Cortex of kidney (tissue), 1 donor: ENCODE data around the gene AZIN2.

ENCODE experiments used
- DNase-seq: peaks from one replicate; lab custom pipeline; 2025; lab: John Stamatoyannopoulos, UW

AZIN2 gene

GRCh38 chr1:33152685-33153432 lies 71.9 kb downstream of the AZIN2 start:
- DNase-seq: no peak

GRCh38 chr1:33153650-33154049 lies 72.7 kb downstream of the AZIN2 start:
- DNase-seq: no peak

- DNase-seq: no peak
Observed at GRCh38 chr1:33155877-33156538, 75.1 kb downstream of the AZIN2 start.

- DNase-seq: no peak
Observed at GRCh38 chr1:33157131-33157530, 76.2 kb downstream of the AZIN2 start.

DNA sequence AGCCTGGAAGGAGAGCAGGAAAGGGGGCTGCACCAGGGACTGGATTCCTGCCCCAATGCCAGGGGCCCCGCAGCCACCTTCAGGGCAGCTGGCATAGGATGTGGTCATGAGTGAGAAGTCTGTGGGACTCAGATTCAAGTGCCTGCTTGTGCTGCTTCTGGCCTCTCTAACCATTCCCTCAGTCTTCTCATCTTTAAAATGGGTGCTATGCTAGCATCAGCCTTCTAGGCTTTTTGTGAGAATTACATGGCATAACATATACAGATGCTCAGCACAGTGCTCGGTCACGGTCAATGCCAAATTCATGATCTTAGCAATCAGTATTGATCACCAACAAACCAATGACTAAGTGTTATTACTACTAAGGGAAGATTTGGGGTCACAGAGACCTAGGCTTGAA lies 77.4 kb downstream of the AZIN2 start:
- no peak for DNase-seq

DNA sequence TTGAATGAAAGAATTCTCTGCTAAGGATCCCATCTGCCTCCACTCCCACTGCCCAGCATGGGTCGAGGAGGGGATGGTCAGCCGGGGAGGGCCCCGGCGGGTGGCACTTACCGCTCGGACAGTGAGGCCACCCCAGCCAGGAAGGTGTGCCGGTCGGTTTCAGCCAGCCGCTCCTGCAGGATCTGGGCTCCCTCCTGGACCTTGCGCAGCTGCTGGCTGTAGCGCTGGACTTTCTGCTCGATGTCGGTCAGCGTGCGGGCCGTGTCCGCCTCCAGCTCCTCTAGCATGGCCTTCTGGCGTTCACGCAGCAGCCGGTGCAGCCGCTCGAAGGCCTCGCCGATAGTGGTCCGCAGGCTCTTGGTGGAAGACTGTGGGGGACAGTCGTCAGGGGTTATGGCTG lies 78.6 kb downstream of the AZIN2 start:
- DNase-seq: no peak

GRCh38 chr1:33161061-33161681 lies 80.2 kb downstream of the AZIN2 start:
- no peak for DNase-seq

DNA sequence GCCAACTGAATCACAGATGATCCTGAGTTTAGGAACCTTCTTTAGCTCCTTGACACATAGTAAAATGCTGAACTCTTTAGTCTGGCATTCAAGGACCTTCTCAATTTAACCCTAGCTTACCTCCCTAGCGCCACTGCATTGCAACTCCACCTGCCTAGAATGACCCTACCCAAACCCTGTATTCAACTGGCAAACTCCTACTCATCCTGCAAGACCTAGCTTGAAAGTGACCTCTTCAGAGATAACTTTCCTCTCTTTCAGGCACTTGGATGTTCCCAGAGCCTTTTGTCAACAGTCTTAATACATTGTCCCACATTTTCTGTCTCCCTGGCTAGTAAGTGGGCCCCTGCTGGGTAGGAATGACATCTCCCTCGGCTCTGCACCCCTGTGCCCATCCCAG lies 81.2 kb downstream of the AZIN2 start:
- DNase-seq: no peak

- DNase-seq: no peak
Observed at GRCh38 chr1:33163621-33164519, 82.9 kb downstream of the AZIN2 start.

DNA sequence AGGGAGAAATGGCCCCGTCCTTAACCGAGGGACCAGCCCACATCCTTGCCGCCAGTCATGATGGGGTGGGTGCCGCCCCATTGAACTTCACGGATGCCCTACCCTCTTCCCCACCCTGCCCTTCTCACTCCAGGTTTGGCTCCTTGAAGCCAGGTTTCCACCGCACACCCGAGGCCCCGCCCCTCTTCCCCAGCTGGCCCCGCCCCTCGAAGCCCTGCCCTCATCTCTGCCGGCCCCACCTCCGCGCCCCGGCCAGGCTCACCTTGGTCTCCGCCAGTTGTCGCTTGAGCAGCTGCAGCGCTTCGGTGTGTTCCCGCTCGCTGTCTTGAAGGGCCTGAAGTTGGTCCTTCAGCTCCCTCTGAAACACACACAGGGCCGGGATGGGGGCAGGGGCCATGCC lies 84.3 kb downstream of the AZIN2 start:
- DNase-seq: no peak

GRCh38 chr1:33165809-33166208 lies 84.9 kb downstream of the AZIN2 start:
- no peak for DNase-seq

DNA sequence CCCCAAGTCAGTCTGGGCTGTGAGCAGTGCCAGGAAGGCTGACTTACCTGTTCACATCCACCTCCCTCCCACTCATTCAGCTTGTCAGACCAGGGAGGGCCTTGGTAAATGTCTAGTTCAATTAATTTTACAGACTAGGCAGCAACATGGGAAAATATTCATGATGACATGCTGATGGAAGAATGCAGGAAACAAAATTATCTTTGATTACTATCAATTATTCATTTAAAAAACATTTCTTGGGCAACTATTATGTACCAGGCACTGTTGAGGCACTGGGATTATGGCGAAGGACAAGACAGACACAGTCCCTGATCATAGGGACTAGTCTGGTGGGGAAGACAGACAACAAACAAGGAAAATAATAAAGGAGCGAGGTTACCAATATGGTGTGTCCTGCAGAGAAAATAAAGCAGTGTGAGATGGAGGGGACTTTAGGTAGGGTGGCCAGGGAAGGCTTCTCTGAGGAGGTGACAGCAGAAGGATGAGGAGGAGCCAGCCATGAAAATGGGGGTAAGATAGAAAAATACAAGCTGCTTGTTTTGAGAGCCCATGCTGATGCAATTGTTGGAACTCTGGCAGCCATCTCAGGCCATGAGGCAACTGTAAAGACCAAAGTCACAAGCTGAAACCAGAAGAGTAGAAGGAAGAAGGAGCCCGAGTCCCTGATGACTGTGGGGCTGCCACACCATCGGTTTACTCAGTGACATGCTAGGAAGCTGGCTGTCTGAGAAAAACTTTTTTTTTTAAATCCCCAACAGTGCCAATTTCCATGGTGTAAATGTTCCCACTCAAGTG lies 86.9 kb downstream of the AZIN2 start:
- no peak for DNase-seq

- no peak for DNase-seq
Observed at GRCh38 chr1:33168556-33169289, 87.8 kb downstream of the AZIN2 start.

GRCh38 chr1:33169290-33170055 lies 88.5 kb downstream of the AZIN2 start:
- DNase-seq: no peak
